Measurements from ENCODE around the gene MRPL2.

DNA sequence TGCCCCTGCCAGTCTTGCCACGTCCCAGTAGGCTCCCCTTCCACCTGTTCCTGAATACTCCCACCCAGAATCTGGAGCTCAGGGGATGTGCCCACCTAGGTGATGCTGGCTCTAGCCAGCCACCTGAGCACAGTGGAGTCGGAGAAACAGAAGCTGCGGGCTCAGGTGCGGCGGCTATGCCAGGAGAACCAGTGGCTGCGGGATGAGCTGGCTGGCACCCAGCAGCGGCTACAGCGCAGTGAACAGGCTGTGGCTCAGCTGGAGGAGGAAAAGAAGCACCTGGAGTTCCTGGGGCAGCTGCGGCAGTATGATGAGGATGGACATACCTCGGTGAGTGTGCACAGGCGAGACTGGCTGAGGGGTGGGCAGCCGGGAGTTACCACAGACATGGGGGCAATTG is 3.6 kb upstream of the MRPL2 start:
- TF ChIP-seq, protein P1, sequence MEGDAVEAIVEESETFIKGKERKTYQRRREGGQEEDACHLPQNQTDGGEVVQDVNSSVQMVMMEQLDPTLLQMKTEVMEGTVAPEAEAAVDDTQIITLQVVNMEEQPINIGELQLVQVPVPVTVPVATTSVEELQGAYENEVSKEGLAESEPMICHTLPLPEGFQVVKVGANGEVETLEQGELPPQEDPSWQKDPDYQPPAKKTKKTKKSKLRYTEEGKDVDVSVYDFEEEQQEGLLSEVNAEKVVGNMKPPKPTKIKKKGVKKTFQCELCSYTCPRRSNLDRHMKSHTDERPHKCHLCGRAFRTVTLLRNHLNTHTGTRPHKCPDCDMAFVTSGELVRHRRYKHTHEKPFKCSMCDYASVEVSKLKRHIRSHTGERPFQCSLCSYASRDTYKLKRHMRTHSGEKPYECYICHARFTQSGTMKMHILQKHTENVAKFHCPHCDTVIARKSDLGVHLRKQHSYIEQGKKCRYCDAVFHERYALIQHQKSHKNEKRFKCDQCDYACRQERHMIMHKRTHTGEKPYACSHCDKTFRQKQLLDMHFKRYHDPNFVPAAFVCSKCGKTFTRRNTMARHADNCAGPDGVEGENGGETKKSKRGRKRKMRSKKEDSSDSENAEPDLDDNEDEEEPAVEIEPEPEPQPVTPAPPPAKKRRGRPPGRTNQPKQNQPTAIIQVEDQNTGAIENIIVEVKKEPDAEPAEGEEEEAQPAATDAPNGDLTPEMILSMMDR (IDR thresholded peaks at IDR 0.05 in 8 of 11, conservative IDR thresholded peaks at IDR 0.05 in 3 of 11): no peak
- TF ChIP-seq POLR2AphosphoS5 (IDR thresholded peaks at IDR 0.05): no peak
- TF ChIP-seq POLR2A (IDR thresholded peaks at IDR 0.05): no peak
